GM21737 (cell line): ENCODE measurements around the gene LIPF.
"Not testable (repeated sequence)": the region's sequence is repeated elsewhere in the genome, so short reads cannot be mapped to it uniquely, and the experiment has no call there.

Experiments used
- ATAC-seq: cut with Tn5 transposase; IDR thresholded peaks from one replicate; pipeline ENCODE4 v1.9.1; 2021; ENCODE audit warnings: mild to moderate bottlenecking, moderate library complexity; ENCODE audit not compliant: unreplicated experiment

Gene LIPF, protein sequence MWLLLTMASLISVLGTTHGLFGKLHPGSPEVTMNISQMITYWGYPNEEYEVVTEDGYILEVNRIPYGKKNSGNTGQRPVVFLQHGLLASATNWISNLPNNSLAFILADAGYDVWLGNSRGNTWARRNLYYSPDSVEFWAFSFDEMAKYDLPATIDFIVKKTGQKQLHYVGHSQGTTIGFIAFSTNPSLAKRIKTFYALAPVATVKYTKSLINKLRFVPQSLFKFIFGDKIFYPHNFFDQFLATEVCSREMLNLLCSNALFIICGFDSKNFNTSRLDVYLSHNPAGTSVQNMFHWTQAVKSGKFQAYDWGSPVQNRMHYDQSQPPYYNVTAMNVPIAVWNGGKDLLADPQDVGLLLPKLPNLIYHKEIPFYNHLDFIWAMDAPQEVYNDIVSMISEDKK

DNA sequence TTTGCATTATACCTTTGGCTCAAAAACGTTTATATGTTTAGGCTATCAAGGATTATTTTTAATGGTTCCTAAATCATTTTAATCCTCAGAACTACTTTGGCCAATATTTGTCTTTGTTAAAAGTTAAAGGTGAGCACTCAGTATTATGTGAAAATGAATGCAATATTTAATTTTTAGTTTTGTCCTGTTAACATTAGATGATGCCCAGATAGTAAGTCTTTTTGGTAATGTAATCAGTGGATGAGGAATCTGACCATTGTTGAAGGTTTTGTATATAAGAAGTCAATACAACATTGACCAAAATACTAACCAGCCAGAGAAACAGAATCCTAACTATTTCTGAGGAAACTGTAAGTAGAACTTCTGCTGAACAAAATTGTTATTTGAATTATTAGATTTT, at the start of gene LIPF:
LIPF (plus strand) TSS at position 301 of the 400 bp plus-strand sequence. CDS start 2,856 bp downstream, outside the sequence.
- ATAC-seq = no peak

DNA sequence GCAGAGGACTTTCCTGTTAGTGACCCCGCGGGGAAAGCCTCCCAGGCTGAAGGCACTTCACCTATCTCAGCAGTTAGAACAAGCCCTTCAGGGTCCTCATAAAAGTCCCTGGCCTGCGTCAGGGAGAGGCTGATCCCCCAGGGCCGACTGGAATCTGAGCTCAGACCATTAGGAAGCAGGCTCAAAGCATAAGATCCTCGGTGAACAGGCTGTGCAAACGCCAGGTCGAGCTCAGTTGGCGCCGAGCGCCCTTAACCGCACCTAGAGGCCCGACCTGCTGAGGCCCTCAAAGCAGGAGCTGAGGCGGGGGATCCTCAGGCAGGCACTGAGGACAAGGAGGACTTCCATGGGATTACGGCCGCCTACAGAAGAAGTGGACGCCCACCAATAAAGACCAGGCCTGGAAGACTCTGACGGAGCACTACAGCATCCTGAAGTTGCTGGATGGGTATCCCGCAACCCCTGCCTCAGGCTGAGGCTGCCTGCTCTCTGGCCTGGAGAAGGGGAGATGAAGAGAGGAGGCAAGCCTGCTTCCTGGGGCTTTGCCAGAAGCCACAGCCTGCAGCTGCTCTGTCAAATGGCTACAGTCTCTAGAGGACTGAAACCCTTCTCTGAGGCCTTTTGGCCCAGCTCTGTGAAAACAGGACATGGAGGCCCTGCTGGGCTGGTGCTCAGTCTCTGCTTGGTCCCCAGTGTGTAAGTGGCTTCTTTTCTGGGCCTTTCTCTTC, 47.8 kb upstream of the LIPF start:
- no peak for ATAC-seq

DNA sequence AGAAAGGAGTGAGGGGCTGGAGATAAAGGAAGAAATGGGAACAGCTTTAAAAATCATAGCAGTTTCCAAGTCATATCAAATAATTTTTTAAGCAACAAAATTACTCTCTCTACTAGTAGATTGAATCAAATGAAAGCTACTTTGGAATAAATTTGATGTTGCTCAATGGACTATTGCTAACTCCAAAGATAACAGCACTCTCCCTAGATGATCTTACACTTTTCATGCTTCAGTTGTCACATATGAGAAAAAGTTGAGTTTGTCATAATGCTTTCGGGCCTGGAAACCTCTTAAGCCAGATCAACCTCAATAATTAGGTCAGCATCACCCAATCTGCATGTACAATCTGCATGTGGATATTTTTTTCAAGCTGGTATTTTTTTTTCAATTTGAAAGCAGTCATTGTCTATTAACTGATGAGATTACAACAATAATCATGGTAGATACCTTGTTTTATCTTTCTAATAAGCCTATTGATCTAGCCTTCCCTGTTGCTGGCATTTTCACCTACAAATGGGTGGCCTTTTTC, 46.4 kb upstream of the LIPF start:
- no peak for ATAC-seq

DNA sequence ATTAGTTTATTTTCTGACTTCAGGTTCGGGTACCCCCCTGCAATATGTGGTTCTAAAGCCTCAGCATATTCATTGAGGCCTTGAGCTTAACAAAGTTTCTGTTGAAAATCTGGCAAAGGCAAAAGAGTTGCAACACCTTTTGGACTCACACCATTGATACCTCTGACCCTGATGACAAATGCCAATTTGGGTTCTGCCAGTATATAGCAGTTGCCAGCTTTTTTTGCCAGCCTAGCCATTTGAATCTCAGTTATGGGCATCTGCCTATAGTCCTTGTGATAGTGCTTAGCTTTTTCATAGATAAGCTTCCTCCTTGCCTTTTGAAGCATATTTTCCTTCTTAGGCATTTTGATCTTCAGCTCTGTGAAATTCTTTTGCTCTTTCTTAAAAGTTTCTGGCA, 45.7 kb upstream of the LIPF start:
- no peak for ATAC-seq

DNA sequence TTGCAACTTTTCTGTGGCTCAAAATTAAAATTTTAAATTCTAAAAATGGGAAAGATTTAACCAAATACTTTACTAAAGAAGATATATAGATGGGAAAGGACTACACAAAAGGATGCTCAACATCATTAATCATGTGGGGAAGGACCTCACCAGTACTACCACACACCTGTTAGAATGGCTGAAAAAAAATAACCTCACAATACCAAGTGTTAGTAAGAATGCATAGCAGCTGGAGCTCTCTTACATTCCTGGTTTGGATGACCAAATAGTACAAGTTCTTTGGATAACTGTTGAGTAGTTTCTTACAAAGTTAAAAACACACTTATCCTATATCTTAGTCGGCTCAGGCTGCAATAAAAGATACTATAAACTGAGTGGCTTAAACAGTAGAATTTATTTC, 43.8 kb upstream of the LIPF start:
- ATAC-seq = no peak

DNA sequence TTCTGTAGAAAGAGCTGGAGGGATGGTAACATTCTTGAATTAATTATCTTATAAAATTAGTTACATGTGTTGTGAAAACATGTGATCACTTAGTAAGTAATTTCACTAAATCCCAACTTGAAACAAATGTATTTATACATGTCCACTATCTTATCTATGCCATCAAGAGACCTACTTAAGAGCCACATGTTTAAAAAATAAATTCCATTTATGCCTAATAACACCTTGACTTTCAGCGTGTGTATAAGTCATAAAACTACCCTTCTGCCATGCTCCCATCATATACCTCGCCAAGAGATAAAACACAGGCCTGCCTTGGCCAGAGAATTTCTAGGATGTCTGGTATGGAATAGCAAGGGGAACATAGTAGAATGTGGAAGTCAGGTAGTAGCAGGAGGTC, 40.4 kb upstream of the LIPF start:
- ATAC-seq = no peak

DNA sequence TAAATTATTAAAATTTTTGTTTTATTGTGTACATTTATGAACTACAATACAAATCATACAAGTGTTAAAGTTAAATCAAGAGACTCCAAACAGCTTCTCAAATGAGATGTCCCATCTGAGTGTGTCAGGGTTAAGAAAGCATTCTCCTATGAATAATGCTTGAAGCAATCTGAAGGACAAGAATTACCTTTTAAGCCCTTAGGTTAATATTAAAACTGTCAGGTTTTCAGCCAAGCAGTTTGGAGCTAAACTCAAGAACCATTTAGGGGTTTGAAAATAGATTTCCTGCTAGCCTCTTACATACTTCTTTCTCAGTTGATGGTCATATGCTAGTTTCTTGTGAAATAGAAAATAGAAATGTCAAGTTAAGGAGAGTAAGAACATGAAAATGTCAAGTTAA, 39.4 kb upstream of the LIPF start:
- no peak for ATAC-seq

DNA sequence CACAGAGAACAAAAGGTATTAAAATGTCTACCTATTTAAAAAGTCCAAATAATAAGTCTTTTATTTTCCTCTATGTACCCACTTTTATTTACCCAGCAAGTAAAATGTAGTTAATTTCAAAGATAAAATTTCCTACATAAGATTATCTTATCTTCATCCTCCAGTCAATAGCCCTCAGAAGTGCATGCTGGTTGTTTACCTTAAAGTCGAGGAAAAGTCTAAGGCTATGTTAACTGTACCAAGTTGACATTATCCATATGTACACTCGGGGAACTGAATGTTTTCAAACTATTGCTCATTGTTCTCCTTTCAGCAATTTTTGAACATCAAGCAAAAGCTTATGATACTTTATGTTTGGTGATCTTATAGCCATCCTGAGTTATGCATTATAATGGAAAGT, 24.1 kb upstream of the LIPF start:
- no peak for ATAC-seq

DNA sequence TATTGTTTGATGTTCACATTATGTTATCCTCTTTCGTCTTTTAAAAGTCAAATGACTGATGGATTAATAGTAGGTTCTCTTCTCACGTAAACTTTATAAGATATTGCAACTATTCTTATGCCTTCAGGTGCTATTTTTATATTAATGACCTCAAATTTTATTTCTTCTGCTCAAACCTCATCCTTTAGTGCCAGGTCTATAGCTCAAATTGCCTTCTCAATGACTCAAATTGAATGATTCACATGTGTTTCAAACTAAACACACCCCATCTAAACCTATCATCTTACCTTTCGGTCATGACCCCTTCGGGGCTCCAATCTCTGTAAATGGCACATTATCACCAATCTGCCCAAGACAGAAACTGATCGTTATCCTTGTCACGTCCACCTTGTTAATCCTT, 22.0 kb upstream of the LIPF start:
- no peak for ATAC-seq

DNA sequence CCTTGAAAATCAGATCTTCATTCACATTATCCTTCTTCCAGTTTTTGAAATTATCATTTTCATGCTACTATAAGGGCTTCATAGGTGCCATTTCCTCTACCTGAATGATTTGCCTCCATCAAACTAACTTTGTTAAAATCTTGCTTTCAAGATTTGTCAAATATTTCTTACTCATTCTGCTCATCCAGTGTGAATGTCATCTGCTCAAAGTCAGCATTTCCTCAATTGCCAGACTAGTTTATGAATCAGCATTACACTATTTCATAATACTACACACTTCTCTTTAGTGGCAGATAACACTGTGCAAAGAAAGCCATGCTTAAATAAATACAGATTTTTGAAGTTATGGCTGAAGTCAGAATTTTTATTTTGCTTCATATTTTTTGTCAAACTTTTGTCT, 21.3 kb upstream of the LIPF start:
- ATAC-seq = no peak

DNA sequence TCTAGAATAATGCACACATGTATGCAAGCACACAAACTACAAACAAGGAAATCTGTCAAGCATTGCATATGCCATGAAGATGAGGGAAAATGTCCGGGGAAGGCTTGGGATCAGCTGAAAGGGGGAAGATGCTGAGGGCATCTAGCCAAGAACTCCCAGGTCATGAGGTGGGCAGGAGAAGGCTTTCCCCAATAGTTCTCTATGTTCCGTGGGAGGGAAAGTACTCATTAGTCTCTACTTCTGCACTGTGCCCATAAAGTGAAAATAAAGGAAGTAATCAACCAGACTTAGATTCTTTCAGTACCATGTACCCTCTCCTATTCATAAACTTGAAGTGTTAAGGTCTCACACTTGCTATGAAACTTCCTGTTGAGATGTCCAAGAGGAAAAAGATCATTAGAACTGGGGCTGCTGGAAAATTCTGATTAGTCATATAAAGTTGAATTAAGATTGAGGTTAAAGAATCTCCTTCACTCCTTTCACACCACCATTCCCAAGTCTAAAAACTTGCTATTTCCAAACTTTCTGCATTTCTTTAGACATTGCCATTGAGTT, 17.1 kb upstream of the LIPF start:
- no peak for ATAC-seq

DNA sequence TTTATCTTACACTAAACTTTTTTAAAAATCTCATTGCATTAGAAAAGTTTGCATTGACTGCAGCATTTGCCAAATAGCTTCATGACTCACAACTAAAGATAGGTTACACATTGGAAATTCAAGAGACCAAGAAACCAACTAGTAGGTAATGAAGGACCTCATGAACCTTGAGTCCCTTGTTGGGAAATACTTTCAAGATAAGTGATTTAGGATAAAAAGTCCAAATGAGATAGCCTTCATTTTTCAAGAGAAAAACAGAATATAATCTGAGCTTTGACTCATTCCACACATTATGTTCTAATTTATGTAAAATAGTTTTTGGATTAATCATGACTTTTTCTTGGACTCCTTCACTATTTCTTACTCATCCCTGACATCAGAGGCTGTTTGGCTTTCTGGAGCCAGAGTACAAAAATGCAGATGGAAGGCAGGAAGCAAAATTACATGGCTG, 13.1 kb upstream of the LIPF start:
- ATAC-seq = no peak

DNA sequence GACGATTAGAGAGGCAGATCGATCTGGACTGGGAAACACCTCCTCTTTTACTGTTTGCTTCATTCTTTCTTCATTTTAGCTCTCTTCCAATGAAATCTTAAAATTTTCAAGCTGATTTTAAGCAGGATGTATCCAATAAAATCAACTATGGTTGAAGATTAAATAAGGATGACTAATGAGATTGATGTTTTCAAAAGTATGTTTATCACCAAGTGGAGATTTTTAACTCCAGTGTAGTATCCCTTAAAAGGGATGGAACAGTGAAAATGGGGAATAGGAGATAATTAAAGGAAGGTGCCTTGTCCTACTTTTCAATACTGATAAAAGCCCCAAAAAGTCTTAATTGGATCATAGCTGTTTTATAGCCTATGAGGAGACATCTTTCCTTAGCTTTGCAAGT, 11.6 kb upstream of the LIPF start:
- no peak for ATAC-seq

DNA sequence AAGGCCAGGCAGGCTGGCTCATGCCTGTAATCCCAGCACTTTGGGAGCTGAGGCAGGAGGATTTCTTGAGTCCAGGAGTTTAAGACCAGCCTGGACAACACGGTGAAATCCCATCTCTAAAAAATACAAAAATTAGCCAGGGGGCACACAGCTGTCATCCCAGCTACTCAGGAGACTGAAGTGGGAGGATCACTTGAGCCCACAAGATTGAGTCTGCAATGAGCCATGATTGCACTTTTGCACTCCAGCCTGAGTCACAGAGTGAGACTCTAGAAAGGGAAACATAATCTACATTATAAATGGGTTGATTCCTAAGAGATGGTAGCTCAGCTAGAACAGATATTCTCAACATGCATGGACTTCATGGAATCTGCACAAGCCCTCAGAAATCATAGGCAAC, 6.3 kb upstream of the LIPF start:
- ATAC-seq = no peak

DNA sequence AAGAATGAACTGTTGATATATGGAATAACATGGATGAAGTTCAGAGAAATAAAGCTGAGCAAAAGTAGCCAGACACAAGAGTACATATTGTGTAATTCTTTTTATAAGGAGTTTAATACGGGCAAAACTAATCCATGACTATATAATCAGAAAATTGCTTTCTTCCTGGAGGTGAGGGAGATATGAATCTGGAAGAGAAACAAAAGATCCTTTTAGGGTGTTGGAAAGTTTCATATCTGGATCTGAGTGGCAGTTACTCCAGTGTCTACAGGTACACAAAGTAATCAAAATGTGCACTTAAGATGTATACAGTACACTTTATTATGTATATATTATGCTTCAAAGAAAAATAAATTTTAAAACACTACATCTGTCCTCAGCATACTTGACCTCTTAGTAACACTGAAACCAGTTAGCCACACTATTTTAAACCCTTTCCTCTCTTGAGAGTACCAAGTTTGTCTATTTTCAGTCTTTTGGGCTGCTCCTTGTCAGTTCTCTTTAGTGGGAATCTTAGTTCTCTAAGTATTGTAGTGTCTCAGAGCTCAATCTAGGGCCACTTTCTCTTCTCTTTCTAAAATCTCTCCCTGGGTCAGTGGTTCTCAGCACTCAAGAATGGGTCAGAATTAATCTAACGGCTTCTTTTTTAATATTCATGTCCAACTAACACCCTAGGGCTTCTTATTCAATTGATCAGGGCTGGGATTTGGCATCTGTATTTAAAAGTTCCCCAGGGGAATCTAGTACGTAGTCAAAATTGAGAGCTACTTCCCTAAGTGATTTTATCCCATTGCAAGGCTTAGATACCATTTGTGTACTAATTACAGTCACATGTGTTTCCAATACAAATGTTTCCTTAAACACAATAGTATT, 4.3 kb upstream of the LIPF start:
- no peak for ATAC-seq

DNA sequence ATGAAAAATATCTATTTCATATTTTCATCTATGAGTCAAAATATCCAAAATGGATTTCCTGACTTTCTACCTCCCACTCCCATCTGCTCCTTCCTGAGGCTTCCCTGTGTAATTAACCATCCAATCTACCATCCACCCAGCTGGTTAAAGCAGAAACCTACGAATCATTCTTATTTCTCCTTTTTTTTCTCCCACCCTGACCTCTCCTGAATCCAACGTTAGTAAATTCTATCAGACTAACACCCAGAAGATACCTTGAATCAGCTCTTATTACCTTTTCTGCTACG, 3.7 kb upstream of the LIPF start:
- ATAC-seq = no peak

DNA sequence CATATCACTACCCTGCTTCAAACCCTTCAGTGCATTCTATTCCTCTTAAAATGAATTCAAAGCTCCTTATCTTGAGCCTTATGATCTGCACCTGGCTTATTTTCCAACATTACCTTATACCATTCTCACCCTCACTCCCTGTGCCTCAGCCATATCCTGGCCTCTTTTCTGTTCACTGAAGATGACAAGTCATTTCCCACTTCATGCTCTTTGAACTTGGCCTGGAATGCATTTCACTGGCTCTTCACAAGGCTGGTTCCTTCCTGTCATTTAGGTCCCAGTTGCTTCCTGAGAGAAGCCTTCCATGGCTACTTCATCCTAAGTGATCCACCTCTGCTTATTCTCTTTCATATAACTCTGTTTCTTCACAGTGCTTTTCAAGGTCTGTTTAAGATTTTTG, 3.2 kb upstream of the LIPF start:
- no peak for ATAC-seq

DNA sequence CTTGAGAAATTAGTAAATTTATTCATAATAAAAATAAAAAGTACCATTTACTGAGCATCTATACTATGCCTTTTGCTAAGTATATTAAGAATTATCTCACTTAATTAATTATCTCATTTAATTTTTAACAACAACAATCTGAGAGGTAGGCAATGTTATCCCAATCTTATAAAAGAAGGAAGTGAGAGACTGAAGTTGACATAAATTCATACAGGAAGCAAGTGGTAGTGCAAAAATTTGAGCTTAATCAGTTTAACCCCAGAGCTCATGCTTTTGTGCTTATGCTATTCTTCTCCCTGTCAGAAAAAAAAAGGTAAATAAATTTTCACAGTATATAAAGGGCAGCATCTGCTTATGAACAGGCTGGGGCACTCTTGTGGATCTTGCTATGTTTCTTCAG, 2.7 kb upstream of the LIPF start:
- ATAC-seq = no peak

DNA sequence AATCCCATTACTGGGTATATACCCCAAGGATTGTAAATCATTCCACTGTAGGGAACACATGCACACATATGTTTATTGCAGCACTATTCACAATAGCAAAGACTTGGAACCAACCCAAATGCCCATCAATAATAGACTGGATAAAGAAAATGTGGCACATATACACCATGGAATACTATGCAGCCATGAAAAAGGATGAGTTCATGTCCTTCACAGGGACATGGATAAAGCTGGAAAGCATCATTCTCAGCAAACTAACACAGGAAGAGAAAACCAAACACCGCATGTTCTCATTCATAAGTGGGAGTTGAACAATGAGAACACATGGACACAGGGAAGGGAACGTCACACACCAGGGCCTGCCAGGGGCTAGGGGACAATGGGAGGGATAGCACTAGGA, 1.1 kb upstream of the LIPF start:
- ATAC-seq = not testable (repeated sequence)

DNA sequence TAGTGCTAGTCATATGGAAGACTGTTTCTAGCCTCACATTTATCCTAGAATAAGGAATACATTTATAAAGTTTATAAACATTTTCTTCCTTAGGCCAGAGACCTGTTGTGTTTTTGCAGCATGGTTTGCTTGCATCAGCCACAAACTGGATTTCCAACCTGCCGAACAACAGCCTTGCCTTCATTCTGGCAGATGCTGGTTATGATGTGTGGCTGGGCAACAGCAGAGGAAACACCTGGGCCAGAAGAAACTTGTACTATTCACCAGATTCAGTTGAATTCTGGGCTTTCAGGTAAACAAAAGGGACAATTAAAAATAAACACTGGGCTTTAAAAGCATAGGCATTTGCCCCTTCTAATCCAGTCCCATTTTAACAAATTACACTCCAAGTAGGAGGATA, 4.2 kb downstream of the LIPF start:
- ATAC-seq = no peak

DNA sequence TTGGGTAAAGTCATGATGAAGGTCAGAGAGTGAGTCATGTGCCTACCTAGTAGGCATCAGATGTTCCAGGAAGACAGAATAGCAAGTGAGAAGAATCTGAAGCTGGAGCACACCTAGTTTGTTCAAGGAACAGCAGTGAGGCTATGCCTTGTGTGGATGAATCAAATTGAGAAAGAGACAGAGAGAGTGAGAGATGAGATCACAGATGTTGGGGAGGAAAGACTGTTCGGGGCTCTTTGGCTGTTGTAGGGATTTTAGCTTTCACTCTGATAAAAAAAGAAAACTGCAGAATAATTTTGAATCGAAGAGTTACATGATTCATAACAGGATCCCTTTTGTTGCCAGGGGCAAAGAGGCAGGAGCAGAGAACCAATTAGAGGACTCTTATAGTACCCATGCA, 6.3 kb downstream of the LIPF start:
- no peak for ATAC-seq
